Stimulated activated CD4-positive, alpha-beta T cell treated with anti-CD3 and anti-CD28 coated beads, Interleukin-4, amount 100 ng/mL, for 24 hours (primary cell): ENCODE data around the gene CCDC102B.
"Not testable (repeated sequence)": the region's sequence is repeated elsewhere in the genome, so short reads cannot be mapped to it uniquely, and the experiment has no call there.

ENCODE experiments used
- DNase-seq: peaks from one replicate; pipeline ENCODE4 v3.0.0-alpha.2; 2020

The CCDC102B gene

DNA sequence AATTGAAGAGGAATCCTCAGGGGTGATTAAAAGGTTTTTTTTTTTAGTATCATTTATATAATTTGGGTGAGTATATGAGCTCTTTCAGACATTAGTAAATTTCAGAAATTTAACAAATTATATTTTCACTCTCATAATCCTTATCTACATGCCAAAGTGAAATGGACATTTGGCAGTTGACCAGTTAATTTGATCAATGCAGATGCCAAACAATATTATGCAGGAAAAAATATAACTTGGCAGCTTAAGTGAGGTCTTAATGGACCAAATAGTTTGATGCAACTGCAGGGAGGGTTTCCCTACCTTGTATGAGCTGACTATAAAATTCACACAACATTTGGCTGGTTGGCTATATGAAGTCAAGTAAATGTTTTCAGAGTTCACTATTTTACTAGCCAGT lies 185.2 kb downstream of the CCDC102B start:
- no peak for DNase-seq

DNA sequence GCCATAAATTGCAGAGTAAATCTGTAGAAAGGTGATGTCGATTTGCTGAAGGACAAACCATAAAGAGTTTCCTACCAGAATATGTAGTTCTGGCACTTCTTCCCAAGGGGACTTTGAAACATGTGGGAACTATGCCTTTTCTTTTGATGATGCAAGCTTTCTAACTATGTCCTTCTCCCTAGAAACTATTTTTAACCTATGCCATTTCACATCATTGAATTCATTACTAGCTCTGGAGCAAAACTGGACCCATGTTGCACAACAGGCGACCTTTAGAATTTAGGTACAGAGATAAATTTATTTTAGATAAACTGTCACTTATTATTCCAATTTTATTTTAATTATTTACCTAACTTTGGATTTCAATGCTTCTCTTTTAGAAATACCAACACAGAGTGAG lies 186.5 kb downstream of the CCDC102B start:
- DNase-seq, result no peak

- DNase-seq, result no peak
These were observed 187.4 kb downstream of the CCDC102B start for GRCh38 chr18:68985172-68985820.

DNA sequence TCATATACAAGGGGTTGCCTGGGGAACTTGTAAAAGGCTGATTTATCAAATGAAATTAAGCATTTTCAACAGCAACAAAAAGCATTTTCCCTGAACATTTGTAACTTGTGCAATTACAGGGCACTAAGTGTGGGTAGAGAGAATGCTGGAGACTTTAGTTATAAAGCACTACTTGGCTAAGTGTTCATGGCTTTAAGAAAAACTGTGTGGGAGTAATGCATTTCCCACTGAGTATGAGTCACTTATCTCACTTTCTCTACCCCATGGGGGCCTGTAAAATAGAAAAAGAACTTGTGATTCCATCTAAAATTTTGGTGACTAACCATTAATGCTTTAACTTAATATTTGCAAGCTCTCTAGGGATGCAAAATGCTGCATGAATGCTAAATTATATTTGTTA lies 193.4 kb downstream of the CCDC102B start:
- DNase-seq, result no peak

GRCh38 chr18:68992719-68993482 lies 195.0 kb downstream of the CCDC102B start:
- DNase-seq, result no peak

DNA sequence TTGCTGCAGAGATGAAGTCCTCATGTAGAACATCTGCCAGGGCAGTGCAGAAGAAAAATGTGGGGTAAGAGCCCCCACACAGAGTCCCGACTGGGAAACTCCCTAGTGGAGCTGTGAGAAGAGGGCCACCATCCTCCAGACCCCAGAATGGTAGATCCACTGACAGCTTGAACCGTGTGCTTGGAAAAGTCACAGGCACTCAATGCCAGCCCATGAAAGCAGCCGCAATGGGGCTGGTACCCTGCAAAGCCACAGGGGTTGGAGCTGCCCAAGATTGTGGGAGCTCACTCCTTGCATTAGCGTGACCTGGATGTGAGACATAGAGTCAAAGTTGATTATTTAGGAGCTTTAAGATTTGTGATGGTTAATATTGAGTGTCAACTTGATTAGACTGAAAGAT lies 197.8 kb downstream of the CCDC102B start:
- no peak for DNase-seq

DNA sequence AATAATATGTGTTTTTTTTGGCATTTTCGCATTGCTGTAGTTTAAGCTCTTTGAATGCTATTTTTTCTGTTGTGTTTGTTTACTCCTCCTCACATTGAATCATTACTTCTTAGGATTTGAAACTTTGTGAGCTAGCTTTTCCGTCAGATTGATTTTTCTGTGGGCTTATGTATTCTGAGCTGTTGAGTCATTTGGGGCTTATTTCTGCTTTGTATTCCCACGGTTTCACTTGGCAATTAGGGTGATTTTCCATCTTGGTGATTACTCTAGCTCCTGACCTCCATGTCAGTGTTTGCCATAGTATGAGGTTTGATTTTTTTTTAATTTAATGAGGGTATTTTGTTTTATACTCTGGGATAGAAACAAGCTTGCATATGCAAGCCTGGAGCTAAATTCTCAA lies 200.0 kb downstream of the CCDC102B start:
- DNase-seq, result no peak

DNA sequence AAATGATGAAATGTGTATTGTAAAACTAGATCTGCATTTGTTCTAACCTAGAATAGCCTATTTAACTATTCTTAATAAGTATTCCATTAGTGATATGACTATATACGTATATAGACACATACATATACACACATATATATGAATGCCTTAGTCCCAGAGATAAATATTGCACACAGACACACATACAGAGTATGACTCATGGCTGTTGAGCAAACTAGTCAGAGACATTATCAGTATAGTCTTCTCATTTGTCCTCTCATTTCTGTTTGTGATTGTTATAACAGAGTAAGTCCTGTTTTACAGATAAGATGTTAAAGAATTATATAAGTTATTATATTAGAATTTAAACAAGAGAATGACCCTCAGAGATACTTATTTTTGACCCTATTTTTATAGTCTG lies 202.5 kb downstream of the CCDC102B start:
- DNase-seq, result no peak

DNA sequence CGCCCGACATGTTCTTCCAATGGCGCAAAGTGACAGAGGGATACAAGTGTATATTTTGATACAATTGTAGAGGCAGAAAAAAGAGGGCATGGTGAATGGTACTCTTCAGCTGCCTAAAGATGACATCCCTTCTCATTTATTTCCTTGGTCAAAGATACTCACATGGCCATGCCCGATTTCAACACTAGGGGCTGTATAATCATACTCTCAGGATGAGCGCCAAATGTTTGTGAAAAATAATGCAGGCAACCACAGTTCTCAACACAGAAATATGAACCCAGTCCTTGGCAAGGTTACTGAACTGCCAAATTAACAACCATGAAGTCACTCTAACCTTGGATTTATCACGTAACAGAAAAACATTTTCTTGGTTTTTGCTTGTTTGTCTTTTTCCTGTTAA lies 204.4 kb downstream of the CCDC102B start:
- DNase-seq, result no peak

DNA sequence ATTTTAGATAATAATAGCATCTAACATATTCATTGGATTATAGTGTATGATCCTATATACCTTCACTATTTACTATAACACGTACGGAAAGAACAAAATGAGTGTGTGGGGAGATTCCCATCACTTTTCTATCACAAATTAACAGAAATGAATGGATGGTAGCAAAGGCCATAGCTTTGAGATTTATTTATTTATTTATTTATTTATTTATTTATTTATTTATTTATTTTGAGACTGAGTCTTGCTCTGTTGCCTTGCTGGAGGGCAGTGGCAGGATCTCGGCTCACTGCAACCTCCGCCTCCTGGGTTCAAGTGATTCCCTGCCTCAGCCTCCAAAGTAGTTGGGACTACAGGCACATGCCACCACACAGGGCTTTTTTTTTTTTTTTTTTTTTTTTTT lies 208.3 kb downstream of the CCDC102B start:
- DNase-seq, result not testable (repeated sequence)

GRCh38 chr18:69008538-69008937 lies 210.7 kb downstream of the CCDC102B start:
- DNase-seq, result no peak

DNA sequence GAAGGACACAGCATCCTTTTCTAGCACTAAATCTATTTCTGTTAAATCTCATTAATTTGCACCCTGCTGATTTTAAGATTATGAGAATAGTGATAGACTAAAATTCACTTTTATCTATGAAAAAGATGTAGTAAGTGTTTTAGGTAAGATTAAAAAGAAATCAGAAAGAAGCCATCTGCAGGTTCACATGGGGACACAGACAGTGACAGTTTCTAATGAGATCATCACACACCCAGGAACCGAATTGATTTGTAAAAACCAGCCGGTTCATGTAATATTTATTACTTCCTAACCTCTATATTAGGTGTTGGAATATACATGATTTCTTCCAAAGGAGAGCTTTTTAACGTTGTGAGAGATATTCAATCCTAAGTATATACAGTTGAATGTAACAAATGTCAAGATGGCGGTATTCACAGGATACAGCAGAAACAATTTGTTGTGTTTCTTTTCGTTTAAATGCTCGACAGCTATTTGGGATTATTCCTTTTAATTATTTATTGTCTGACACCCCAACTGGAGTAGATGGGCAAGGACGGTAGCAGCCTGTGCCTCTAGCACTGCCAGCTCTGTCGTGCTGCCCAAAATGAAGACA lies 223.4 kb downstream of the CCDC102B start:
- no peak for DNase-seq

DNA sequence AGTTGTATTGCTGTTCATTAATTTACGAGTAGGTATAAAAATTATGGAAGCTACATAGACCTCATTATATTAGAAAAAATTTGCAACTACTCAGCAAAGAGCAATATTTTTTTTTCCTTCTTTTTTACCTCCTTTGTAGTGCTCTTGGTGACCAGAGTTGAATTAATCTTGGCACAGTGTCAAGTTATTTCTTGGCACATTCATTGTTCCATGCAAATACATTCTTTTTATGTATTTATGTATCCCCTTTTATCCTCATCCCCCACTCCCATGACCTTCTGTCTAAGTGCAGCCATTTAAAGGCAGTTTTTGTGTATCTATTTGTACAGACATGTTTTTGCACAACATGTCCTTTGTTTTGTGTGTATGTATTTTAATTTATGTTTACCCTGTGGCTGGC lies 224.5 kb downstream of the CCDC102B start:
- no peak for DNase-seq

- no peak for DNase-seq
These were observed 233.7 kb downstream of the CCDC102B start for GRCh38 chr18:69031571-69031970.

GRCh38 chr18:69032009-69032408 lies 234.1 kb downstream of the CCDC102B start:
- no peak for DNase-seq

DNA sequence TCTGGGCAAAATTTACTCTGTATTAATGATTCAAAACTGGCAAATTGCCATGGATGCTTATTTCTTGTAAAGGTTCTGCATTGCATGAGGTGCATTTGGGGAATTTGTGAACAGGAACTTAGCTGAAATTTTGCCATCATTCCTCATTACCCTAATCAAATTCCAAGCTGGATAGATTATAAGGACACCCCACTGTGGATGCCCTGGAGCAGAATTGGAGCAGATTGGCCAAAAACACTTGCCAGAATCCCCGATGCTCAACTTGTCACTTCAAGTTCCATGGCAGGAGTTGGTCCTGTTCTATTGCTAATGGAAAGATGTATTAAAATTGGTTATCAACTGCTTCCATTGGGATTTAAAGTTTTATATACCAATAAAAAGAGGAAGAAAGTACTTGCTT lies 237.9 kb downstream of the CCDC102B start:
- no peak for DNase-seq

- DNase-seq, result no peak
These were observed 246.3 kb downstream of the CCDC102B start for GRCh38 chr18:69044215-69044614.

DNA sequence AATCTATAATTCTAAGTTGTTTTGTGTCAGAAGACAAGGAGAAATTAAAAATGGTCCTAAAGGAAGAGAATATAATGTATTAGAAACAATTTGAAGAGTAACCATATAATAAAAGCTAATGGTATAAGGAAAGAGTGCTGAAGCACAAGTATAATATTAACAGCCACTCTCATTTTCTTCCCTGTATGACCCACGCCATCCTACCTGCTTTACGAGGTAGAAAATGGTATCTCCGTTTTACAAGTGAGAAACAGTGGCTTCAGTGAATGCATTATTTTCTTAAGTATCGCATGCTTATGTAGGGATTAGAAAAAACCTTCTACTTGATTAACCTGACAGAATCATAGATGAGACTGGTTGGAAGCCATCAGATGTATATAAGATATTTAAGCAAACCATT lies 266.2 kb downstream of the CCDC102B start:
- no peak for DNase-seq

DNA sequence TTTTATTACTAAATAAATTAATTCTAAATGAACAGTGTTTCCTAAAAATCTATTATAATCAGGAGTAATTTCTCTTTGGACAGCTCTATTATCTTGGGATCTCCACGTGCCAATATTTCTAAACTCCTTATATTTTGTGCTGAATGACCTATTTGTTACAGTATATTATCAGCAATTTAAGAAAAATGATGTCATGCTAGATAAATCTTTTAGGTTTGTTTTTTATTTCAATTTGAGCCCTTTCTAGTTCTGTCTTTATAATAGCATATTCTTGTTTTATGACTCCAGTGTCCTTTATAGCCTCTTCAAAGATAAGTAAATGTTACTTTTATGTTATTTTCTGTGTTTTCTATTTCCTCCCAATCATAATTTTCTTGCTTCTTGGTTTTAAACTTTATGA lies 269.2 kb downstream of the CCDC102B start:
- DNase-seq, result no peak

DNA sequence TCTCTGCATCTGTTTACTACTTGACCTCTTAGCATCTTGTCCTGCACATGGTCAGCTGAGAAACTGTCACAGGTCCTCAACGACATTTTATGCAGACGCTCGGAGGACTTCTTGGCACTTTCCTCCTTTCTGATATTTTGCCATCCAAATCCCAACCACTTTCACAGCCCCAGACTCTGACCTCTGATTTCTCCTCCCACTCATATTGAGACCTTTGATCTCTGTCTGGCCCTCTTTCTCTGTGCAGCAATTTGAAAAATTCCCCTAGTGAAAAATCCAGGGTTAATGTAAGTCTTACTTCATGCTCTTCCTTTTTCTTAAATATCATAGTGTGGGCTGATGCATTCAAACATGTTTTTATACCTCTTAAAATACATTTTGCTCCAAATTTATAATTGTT lies 273.8 kb downstream of the CCDC102B start:
- DNase-seq, result no peak

GRCh38 chr18:69081846-69082245 lies 284.0 kb downstream of the CCDC102B start:
- no peak for DNase-seq

- no peak for DNase-seq
These were observed 284.6 kb downstream of the CCDC102B start for GRCh38 chr18:69082499-69082898.

GRCh38 chr18:69085951-69086350 lies 288.1 kb downstream of the CCDC102B start:
- no peak for DNase-seq

GRCh38 chr18:69088973-69089372 lies 291.1 kb downstream of the CCDC102B start:
- no peak for DNase-seq
